Hepatic stellate cell (primary cell): Measurements from ENCODE around the gene PLAAT5.
A peak's percentile ranks its signal among the peaks of the same experiment; 100 is the strongest.
"Not testable (repeated sequence)": the region's sequence is repeated elsewhere in the genome, so short reads cannot be mapped to it uniquely, and the experiment has no call there.

ENCODE experiments used
- DNase-seq: peaks from one replicate; pipeline ENCODE4 v3.0.0; 2011; ENCODE audit warnings: low spot score

Gene PLAAT5, protein sequence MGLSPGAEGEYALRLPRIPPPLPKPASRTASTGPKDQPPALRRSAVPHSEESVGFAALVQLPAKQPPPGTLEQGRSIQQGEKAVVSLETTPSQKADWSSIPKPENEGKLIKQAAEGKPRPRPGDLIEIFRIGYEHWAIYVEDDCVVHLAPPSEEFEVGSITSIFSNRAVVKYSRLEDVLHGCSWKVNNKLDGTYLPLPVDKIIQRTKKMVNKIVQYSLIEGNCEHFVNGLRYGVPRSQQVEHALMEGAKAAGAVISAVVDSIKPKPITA

DNA sequence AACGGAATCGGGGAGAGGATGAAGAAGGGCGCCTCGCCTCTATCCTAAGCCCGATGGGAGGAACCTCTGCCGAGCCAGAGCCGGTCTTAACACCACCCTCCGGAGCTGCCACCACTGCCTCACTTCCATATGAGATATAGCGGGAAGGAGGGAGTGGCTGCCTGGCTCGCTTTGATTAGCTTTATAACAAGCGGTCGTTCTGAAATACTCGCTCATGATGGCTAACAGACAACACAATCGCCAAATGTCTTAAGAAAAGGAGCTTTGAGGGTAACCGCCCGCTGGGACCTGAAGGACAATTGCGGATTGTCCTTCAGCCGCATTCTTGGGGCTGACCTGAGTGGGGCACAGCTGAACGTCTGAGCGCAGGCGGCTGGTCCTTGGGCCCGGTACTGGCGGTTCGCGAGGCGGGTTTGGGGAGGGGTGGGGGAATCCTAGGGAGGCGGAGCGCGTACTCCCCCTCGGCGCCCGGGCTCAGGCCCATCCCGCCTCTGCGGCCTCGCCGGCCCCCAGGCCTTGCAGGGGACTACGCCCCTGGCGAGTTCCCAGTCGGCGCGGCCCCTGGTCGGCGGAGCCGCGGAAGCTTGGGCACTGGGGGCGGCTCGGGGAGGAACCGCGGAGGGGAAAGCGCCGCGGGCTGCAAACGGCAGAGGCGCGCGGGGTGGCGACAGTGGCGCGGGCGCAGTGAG, at the start of gene PLAAT5:
PLAAT5 (minus strand) TSS at position 617 of the 689 bp plus-strand sequence; CDS start at position 484, 133 bp downstream.
- DNase-seq = no peak

DNA sequence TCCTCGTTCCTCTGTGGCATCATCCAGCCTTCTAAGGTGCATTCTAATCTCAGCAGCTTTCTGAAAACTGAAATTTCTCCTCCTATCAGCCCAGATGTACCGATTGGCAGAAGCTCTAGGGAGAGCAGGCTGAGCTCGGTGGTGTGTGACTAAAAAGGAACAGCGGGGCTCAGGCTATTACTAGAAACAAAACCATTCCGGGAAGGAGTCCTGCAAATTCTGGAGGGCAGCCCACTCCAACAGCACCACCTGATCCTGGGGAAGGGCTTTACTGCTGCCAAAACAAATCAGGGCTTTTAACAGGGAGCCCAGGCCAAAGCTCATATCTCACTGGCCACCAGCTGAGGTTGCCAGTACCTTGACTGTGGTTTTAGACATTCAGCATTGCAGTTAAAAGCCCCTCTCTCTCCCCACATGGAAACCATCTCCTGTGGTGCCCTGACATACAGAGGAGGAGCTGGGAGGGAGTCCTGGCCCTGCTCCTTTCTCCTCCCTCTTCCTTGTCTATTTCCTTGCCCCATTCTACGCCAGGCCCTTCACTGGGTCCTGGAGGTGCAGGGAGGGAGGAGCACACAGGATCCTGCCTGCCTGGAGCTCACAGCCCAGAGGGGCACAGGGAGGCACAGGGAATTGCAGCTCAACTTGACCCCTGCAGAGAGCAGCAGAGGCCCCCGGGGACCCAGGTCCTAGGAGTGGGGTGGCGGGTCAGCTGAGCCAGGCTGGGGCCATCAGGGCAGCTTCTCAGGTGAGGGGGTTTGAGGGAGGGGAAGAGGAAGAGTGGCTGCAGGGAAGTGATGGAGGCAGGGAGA, 46.5 kb upstream of the PLAAT5 start:
- peak; percentile 31 for DNase-seq

DNA sequence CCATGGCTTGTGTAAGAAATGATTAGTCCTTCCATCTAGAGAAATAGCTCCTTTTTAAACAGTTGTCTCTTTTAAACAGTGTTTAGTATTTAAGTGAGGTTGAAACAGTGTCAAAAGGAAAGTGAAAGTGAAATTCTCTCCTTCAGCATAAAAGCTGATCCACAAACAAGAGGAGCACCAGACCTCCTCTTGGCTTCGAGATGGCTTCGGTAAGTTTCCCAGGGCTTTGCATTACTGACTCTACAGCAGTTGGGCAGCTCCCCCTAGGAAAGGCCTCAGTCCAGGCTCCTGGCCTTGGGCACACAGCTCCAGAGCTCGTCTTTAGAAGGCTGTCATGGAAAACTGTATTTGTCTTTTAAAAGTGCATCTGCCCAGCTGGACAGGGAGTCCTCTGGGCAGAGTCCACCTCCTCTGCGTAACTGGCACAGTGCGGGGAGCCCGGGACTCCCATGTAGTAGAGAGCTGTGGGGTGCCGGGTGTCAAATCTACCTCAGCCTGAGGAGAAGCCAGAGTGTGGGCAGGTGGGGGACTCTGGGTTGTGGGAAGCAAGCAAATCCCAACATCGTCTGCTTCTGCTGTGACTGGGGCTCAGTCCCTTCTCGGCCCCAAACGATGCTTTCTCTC, 45.8 kb upstream of the PLAAT5 start, which contains the start of gene PLAAT4:
PLAAT4 (plus strand) TSS at position 140 of the 624 bp plus-strand sequence; CDS start at position 201, 61 bp downstream.
- DNase-seq = peak; percentile 70

DNA sequence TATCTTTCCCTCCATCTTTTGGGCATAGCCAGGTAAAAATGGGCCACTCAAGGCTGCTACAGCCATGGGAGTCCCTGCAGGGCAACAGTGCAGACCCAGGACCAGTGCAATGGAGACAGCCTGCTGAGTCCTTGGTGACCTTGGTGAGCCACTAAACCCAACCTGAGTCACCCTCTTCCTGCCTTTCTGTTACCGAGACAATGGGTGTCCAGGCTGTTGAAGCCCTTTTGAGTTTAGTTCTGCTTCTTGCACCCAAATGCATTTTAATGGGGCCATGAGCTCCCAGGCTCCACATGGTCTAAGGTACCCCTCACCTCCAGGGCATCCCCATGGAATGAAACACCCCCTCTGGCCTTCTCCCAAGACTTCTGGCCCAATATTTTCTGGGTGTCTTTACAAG, 44.8 kb upstream of the PLAAT5 start:
- no peak for DNase-seq

DNA sequence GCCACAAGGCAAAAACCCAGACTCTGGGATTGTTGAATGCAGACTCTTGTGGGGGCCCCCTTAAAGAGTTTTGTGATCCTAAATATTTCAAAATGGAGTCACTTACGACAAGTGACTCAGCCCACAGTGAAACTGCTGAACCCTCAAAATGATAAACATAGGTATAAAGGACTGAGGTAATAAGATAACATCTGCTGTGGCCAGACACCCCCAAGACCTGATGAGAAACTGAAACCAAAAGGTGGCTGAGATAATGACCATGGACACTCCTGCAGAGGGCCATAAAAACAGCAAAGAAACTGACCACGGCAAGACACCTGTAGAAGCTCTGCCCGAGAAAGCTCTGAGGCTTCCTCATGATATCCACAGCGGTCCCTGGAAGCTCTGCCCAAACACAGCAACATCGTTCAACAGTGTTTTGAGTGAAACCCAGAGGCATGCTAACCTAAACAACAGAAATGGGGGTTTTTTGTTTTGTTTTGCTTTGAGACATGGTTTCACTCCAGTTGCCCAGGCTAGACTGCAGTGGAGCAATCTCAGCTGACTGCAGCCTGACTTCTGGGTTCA, 44.0 kb upstream of the PLAAT5 start:
- no peak for DNase-seq

DNA sequence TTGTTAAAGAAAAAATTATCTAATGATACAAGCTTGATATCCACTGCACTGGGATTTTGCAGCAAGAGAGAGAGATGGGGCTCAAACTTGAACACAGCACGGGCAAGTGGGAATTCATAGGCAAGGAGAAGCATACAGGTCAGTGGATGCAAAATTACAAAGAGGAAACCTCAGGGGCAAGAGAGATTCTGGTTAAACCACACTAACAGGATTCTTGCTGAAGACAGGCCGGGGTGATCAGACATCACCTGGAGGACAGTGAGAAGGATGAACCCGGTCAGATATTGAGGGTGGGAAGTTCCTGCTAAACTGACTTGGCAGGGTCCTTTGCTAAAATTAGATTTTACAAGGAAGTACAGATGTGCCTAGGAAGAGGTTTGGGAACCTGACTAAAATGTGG, 43.1 kb upstream of the PLAAT5 start:
- DNase-seq = no peak

DNA sequence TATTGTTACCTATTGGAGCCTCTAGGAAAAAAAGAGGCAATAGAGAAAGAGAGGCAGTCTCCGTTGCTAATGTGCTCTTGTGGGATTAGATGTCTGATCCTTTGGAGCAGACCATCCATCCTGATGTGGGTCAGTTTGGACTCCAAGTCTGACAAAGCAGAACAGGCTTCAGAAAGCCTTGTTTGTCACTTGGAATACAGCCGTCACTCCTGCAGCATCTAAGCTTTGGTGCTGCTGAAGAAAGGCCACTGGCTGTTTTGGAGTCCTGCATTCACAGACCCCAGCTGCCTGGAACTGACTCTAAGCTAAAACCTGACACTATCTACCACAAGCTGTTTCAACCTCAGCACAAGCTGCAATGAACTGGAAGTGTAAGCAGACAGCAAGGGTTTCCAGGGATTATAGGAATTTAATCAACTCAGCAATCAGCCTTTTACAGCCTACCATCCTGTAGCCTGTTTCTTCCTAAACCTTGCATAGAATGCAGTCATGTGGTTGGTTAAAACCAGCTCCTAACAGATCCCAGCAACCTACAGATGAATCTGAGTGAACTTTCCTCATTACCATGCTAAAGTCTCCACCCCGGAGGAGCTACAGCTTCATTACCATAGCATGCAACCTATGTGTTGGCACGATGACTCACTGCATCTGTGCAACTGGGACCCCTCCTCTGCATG, 42.0 kb upstream of the PLAAT5 start:
- DNase-seq = no peak

DNA sequence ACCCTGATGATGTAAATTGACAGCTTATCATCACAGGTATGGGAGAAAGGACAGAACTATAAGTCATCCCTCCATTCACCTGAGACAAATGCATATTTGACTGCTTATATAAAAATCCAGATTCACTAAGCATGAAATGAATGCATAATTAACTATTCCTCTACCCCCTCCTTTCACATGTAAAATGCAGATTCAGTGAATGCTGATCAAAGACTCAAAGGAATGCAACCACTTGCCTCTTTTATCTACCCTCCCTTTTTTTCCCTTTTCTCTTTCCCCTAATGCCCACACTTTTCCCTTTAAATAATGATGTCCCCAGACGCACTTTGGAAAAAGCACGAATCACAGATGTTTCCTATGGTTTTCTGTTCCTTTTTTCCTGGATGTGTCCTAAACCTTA, 41.1 kb upstream of the PLAAT5 start:
- no peak for DNase-seq

DNA sequence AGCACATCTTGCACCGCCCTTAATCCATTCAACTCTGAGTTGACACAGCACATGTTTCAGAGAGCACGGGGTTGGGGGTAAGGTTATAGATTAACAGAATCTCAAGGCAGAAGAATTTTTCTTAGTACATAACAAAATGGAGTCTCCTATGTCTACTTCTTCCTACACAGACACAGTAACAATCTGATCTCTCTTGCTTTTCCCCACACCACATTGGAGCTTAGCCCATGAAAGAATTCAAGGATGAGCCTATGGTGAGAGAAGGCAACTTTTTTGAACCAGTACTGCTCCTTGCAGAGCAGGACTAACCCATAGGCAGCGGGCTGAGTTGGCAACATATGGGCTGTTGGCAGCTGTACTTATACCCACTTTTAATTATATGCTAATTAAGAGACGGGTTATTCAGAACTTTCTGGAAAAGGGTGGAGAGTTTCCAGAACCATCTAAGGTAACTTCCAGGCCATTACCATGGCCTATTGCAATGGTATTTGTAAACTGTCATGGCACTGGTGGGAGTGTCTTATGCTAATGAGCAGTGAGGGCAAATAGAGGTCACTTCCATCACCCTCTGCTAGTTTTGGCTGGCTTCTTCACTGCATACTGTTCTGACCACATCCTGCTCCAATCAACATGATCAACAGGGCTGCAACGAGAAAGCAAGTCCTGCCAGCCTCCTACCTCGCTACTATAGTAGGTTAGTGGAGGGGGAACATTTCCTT, 40.3 kb upstream of the PLAAT5 start:
- not testable (repeated sequence) for DNase-seq

DNA sequence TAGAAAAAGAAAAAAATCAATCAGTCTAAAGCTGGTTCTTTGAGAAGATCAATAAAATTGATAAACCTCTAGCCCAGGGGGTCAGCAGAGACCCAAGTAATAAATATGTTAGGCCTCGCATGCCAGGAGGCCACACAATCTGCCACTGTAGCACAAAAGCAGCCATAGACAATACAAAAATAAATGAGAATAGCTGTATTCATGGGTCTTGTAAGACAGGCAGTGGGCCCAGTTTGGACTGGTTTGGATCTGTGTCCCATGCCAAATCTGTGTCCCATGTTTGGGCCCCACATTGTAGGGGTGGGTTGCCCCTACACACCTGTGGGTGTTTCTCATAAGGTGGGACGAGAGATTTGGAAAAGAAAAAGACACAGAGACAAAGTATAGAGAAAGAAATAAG, 39.1 kb upstream of the PLAAT5 start:
- no peak for DNase-seq

DNA sequence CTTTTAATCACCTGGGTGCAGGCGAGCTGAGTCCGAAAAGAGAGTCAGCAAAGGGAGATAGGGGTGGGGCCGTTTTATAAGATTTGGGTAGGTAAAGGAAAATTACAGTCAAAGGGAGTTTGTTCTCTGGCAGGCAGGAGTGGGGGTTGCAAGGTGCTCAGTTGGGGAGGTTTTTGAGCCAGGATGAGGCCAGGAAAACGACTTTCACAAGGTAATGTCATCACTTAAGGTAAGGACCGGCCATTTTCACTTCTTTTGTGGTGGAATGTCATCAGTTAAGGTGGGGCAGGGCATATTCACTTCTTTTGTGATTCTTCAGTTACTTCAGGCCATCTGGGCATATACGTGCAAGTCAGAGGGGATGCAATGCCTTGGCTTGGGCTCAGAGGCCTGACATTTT, 38.4 kb upstream of the PLAAT5 start:
- DNase-seq = not testable (repeated sequence)

DNA sequence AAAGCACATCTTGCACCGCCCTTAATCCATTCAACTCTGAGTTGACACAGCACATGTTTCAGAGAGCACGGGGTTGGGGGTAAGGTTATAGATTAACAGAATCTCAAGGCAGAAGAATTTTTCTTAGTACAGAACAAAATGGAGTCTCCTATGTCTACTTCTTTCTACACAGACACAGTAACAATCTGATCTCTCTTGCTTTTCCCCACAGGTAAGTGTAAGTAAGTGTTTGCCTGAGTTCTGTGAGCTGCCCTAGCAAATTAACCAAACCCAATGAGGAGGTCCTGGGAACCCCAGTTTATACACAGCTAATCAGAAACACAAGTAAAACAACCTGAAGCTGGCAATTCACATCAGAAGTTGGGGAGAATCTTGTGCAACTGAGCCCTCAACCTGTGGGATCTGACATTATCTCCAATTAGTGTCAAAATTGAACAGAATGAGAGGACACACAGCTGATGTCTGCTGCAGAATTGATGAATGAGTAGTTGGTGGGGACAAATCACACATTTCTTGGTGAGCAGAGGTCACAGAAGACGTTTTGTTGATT, 37.8 kb upstream of the PLAAT5 start:
- not testable (repeated sequence) for DNase-seq

DNA sequence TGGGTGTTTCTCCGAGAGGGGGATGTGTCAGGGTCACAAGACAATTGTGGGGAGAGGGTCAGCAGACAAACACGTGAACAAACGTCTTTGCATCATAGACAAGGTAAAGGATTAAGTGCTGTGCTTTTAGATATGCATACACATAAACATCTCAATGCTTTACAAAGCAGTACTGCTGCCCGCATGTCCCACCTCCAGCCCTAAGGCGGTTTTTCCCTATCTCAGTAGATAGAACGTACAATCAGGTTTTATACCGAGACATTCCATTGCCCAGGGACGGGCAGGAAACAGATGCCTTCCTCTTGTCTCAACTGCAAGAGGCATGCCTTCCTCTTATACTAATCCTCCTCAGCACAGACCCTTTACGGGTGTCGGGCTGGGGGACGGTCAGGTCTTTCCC, 37.2 kb upstream of the PLAAT5 start:
- not testable (repeated sequence) for DNase-seq

DNA sequence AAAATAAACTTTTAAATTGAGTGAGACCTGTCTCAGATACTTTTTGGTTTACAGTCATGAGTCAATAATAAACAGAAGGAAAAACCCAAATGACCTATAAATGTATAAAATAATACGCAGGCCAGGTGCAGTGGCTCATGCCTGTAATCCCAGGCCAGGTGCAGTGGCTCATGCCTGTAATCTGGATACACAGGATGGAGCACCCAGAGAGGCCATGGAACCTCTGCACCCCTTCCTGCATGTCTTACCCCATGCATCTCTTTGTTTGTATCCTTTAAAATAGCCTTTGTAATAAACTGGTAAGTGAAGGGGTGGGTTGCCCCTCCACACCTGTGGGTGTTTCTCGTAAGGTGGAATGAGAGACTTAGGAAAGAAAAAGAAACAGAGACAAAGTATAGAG, 36.7 kb upstream of the PLAAT5 start:
- DNase-seq = no peak

DNA sequence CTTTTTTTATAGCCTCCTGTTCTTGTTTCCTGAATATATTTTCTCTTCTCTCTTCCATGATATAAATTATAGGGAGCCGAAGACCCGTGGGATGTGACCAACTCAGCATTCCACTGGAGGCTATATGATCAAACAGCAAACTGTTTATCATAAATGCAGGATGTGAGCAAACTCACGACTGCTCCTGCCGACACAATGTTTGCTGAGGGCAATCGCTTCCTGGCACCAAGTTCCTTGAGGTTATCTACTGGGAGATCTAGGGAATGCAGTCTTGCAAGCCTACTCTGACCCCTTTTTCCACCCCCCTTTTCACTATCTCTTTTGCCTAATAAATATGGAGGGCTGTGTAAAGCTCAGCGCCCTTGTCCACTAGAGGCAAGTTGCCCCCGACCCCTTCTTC, 32.2 kb upstream of the PLAAT5 start:
- no peak for DNase-seq

DNA sequence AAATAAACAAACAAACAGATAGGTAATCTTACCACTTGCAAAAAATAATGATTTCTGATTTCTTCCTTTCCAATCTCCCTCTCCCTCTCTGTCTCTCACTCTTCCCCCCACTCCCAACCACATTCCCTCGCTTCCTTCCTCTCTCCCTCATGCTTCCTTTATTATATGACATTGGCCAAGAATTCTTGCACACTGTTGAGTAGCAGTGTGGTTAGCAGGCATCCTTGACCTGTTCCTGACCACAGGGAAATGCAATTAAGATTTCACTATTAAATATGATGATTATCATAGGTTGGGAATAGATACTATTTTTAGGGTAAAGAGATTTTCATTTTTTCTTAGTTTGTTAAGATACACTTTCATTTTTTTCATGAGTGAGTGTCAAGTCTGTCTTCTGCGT, 30.9 kb upstream of the PLAAT5 start:
- no peak for DNase-seq

DNA sequence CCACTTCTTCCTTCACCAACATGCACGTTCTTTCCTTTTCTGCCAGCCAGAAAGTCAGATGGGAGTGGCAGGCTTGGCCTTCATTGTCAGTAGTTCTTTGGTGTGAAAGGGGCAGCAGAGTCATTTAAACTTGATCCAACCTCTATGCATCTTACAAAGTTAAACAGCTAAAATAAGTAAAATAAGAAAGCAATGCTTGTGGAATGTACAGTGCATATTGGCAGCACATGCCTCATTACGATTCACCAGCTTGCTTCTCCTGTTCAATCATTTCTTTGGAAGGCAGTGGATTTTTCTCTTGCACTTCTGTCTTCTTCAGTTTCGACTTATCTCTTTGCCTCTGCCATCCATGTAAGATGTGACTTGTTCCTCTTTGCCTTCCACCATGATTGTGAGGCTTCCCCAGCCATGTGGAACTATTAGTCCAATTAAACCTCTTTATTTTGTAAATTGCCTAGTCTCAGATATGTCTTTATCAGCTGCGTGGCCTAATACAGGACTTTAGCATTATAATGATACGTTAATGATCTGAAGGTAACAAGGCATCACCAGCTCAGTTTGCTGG, 29.7 kb upstream of the PLAAT5 start:
- no peak for DNase-seq

DNA sequence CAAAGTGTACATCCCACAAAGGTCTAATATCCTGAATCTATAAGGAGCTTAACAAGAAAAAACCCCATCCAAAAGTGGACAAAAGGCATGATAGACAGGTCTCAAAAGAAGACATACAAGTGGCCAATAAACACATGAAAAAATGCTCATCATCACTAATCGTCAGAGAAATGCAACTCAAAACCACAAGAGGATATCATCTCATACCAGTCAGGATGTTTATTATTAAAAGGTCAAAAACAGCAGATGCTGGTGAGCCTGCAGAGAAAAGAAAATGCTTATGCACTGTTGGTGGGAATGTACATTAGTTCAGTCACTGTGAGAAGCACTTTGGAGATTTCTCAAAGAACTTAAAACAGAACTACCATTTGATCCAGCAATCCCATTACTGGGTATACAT, 27.6 kb upstream of the PLAAT5 start:
- no peak for DNase-seq

DNA sequence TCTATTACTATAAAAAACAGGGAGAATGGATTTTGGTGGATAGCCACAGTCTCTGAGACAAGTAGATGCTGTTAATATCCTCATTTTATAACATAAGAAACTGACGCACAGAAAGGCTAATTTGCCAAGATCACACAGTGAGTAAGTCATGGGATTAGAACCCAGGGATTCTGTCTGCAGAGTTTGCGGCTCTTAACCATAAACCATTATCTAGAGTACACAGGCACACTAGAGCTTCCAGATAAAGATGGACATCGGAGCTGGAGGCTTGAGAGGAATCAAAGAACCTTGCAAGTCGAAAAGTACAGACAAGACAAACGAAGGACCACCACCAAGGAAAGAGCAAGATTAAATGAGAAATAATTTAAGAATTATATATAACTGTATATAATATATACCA, 26.2 kb upstream of the PLAAT5 start:
- no peak for DNase-seq

DNA sequence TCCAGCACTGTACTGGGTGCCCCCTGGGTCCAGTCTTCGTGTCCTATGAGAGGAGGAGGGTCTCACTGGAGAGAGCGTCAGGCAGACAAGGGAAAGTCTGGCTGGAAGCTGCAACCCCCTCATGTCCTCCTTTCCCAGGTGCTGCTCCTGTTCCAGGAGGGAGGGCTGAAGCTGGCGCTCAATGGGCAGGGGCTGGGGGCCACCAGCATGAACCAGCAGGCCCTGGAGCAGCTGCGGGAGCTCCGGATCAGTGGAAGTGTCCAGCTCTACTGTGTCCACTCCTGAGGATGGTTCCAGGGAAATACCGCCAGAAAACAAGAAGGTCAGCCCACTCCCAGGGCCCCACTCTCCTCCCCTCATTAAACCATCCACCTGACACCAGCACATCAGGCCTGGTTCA, 25.1 kb upstream of the PLAAT5 start:
- DNase-seq = no peak
